Gastrocnemius medialis (tissue), 4 donors: ENCODE results near the gene RYK.

Source experiments
- POLR2A ChIP-seq, 2 donors: fragments of 450-650 bp; IDR thresholded peaks; one replicate each; pipeline ENCODE4 v1.6.1; 2017; ENCODE audit warnings: antibody characterized with exemption in 2 of 2, mild to moderate bottlenecking in 2 of 2, moderate library complexity in 2 of 2
- TF ChIP-seq, protein P1 (sequence below), 5 experiments: fragments of 450-650 bp in 3 of 5; fragments of 200-600 bp in 2 of 5; sonication (generic) in 2 of 5; IDR thresholded peaks in 4 of 5; conservative IDR thresholded peaks in 1 of 5; 1 replicate in 4 of 5; 2 replicates in 1 of 5; pipeline ENCODE4 v1.5.1; 2016 to 2019; ENCODE audit warnings: antibody characterized with exemption in 5 of 5, mild to moderate bottlenecking in 3 of 5, moderate library complexity in 3 of 5

DNA sequence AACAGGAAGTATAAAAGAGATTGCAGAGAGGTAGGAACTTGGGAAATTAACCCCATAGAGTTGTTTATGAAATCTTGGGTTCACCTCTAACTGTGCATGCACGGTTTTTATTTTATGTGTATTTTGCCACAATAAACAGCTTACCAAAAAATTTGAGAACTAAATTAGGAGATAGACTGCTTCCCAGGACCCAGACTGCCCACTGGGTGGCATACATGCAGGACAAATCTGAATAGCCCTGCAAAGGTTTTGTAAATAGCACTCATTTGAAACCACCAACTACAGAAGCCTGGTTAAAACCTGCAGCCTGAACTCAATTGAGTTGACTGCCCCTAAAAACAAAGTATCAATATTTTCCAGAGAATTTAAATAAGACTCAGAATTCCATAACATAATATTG is 124.5 kb downstream of the RYK start:
- TF ChIP-seq, protein P1, sequence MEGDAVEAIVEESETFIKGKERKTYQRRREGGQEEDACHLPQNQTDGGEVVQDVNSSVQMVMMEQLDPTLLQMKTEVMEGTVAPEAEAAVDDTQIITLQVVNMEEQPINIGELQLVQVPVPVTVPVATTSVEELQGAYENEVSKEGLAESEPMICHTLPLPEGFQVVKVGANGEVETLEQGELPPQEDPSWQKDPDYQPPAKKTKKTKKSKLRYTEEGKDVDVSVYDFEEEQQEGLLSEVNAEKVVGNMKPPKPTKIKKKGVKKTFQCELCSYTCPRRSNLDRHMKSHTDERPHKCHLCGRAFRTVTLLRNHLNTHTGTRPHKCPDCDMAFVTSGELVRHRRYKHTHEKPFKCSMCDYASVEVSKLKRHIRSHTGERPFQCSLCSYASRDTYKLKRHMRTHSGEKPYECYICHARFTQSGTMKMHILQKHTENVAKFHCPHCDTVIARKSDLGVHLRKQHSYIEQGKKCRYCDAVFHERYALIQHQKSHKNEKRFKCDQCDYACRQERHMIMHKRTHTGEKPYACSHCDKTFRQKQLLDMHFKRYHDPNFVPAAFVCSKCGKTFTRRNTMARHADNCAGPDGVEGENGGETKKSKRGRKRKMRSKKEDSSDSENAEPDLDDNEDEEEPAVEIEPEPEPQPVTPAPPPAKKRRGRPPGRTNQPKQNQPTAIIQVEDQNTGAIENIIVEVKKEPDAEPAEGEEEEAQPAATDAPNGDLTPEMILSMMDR (IDR thresholded peaks at IDR 0.05 in 4 of 5, conservative IDR thresholded peaks at IDR 0.05 in 1 of 5), result no peak
- no peak for TF ChIP-seq POLR2A (IDR thresholded peaks at IDR 0.05)
